Stomach (tissue), 9 donors: ENCODE measurements around the gene IL1B. TPM values are rescaled to one million over a fixed set of nuclear protein-coding genes. Genes with fewer than 3 reads are reported as not detected.

Experiments
- DNase-seq, 2 donors: peaks; one replicate each; pipeline versions ENCODE4 v3.0.0 to v3.0.0-alpha.2; 2013 to 2019
- H3K27ac ChIP-seq, 5 donors: fragments of 200-600 bp in 4 of 5; sonication (generic) in 4 of 5; one replicate each; pipeline ENCODE4 v1.5.1; 2013 to 2019; ENCODE audit warnings: mild to moderate bottlenecking in 1 of 5, moderate library complexity in 1 of 5
- H3K27me3 ChIP-seq, 3 donors: fragments of 200-600 bp; sonication (generic); one replicate each; pipeline ENCODE4 v1.5.1; 2017 to 2019; ENCODE audit warnings: mixed run types in 1 of 3
- H3K36me3 ChIP-seq, 4 donors: fragments of 200-600 bp; sonication (generic); 1 replicate in 3 of 4; 2 replicates in 1 of 4; pipeline ENCODE4 v1.5.1; 2016 to 2019
- H3K4me1 ChIP-seq, 4 donors: fragments of 200-600 bp; sonication (generic); one replicate each; pipeline ENCODE4 v1.5.1; 2016 to 2019
- H3K4me3 ChIP-seq, 4 donors: fragments of 200-600 bp; sonication (generic) in 3 of 4; one replicate each; pipeline ENCODE4 v1.5.1; 2016 to 2019; ENCODE audit warnings: mild to moderate bottlenecking in 1 of 4
- H3K9me3 ChIP-seq, 4 donors: fragments of 200-600 bp; sonication (generic); one replicate each; pipeline ENCODE4 v1.5.1; 2016 to 2019
- EP300 ChIP-seq: sonication (generic); formaldehyde crosslinking; IDR thresholded peaks from one replicate; pipeline ENCODE4 v1.6.1; 2017; ENCODE audit warnings: antibody characterized with exemption
- POLR2A ChIP-seq, 4 donors: fragments of 450-650 bp; IDR thresholded peaks; one replicate each; pipeline ENCODE4 v1.6.1; 2016; ENCODE audit warnings: antibody characterized with exemption in 4 of 4, control low read depth in 2 of 4, mild to moderate bottlenecking in 1 of 4, moderate library complexity in 1 of 4
- POLR2AphosphoS5 ChIP-seq, 3 donors: sonication (generic); formaldehyde crosslinking; IDR thresholded peaks; one replicate each; pipeline ENCODE4 v1.6.1; 2016; ENCODE audit warnings: antibody characterized with exemption in 3 of 3
- WGBS, 5 donors: extraction: QIAGEN DNeasy Blood & Tissue Kit in 3 of 5; methylation state at CpG; one replicate each; pipeline versions ENCODE4 v1.1.5 to v1.1.7; 2013 to 2018; 5-methylcytosine and 5-hydroxymethylcytosine counted together
- intact Hi-C: fragments of 100-400 bp; cut with DNase I; formaldehyde crosslinking; loops from one replicate; pipeline ENCODE4 v1.15.1; 2023; ENCODE audit warnings: low total_unique reads
- polyA plus RNA-seq, 3 donors: library from polyadenylated mRNA; stranded (reverse); fragments of 200-250 nt; gene quantifications; one replicate each; pipeline ENCODE4 v1.2.3, GENCODE V29; 2013
- total RNA-seq, 5 donors: library from RNA; depleted of rRNA; stranded (reverse); fragments of >200 nt; gene quantifications; one replicate each; pipeline versions ENCODE4 v1.1.0 to v1.2.3, GENCODE V29; 2014 to 2016
- TF ChIP-seq, protein P1 (sequence below), 7 experiments: fragments of 450-650 bp in 4 of 7; fragments of 200-600 bp in 3 of 7; sonication (generic) in 3 of 7; IDR thresholded peaks; one replicate each; pipeline ENCODE4 v1.5.1; 2016 to 2019; ENCODE audit warnings: antibody characterized with exemption in 7 of 7, control low read depth in 2 of 7, mild to moderate bottlenecking in 1 of 7
- donor health status: healthy with polysubstance abuse.
- donor health status: Bipolar disorder and iron deficiency.
- donor health status: healthy.

Gene IL1B
- total and polyA plus RNA-seq, 8 donors: 1.2 to 64.9 (median 14.4) TPM

DNA sequence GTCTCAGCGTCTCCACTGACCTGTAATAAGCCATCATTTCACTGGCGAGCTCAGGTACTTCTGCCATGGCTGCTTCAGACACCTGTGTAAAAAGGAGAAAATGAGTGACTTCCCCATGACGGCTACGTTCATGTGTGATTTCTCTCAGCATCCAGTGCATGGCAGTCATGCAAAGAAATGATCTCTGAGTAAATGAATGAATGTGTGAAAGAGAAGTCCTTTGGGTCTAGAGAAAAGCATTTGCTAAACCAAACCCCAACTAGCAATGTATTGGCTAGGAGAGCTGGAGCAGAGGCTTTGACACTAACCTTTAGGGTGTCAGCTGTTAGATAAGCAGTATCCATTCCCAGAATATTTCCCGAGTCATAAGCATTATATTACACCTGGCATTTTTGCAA lies 417 bp downstream of the IL1B start:
- DNase-seq: no peak
- intact Hi-C loops: no loop called here
- Histone ChIP-seq H3K27me3 (peaks cover 0 to 5% (median 0%) of the 10 kb centered on the region in 3 donors), H3K27ac (peak overlapping the region in 1 of 5 donors; percentile 5), H3K36me3 (peaks cover 0 to 7% (median 0%) of the 10 kb centered on the region in 4 donors), H3K4me3 (peak overlapping the region in 2 of 4 donors; percentile 24 to 33), H3K4me1 (peaks cover 0 to 32% (median 4%) of the 10 kb centered on the region in 4 donors), H3K9me3 (no peaks in the 10 kb centered on the region)
- 70 to 83% (median 79%) methylated on average over 5 of the region's 5 CpGs for WGBS, 5 donors
- TF ChIP-seq, protein P1, sequence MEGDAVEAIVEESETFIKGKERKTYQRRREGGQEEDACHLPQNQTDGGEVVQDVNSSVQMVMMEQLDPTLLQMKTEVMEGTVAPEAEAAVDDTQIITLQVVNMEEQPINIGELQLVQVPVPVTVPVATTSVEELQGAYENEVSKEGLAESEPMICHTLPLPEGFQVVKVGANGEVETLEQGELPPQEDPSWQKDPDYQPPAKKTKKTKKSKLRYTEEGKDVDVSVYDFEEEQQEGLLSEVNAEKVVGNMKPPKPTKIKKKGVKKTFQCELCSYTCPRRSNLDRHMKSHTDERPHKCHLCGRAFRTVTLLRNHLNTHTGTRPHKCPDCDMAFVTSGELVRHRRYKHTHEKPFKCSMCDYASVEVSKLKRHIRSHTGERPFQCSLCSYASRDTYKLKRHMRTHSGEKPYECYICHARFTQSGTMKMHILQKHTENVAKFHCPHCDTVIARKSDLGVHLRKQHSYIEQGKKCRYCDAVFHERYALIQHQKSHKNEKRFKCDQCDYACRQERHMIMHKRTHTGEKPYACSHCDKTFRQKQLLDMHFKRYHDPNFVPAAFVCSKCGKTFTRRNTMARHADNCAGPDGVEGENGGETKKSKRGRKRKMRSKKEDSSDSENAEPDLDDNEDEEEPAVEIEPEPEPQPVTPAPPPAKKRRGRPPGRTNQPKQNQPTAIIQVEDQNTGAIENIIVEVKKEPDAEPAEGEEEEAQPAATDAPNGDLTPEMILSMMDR (IDR thresholded peaks at IDR 0.05): no peak
- no peak for TF ChIP-seq POLR2AphosphoS5 (IDR thresholded peaks at IDR 0.05)
- no peak for TF ChIP-seq EP300
- TF ChIP-seq POLR2A (IDR thresholded peaks at IDR 0.05): no peak

DNA sequence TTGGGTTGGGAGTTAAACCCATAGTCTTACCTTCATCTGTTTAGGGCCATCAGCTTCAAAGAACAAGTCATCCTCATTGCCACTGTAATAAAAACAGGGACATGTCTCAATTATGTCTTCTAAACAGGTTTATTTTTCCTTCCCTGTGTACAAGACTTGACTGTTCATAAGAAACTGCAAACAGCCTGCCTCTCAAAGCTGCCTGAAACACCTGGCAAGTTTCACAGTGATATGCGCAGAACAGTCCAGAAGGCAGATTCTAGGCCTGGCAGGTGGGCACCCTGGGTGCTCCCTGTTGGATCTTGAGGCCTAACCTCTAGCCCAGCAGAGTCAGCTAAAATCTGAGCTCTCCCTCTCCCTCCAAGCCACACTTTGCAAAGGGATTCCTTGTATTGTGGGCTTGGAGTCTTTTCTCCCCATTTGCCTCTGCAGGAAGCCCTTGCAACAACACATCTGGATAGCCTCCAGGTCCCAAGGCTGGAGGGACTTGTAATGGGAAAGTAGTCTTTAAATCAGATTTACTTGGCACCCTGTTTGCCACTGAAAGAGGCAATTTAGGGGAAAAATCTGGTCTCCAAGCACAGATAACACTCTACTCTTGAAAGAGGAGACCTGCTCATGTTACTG lies 930 bp downstream of the IL1B start:
- H3K4me3 ChIP-seq: peak overlapping the region in 2 of 4 donors; percentile 24 to 33
- DNase-seq: no peak
- peaks cover 0 to 7% (median under 1%) of the 10 kb centered on the region in 4 donors for H3K36me3 ChIP-seq
- H3K27ac ChIP-seq: no peak overlapping the region
- H3K4me1 ChIP-seq: peaks cover 0 to 31% (median 4%) of the 10 kb centered on the region in 4 donors
- TF ChIP-seq EP300 (no peak), POLR2AphosphoS5 (IDR thresholded peaks at IDR 0.05) (no peak), POLR2A (IDR thresholded peaks at IDR 0.05) (no peak)
- TF ChIP-seq, protein P1 (IDR thresholded peaks at IDR 0.05): no peak
- no peaks in the 10 kb centered on the region for H3K9me3 ChIP-seq
- peaks cover 0 to 5% (median 0%) of the 10 kb centered on the region in 3 donors for H3K27me3 ChIP-seq
- intact Hi-C loops: no loop called here
- WGBS, 5 donors: 80 to 100% (median 96%) methylated on average over 1 of the region's 1 CpG

DNA sequence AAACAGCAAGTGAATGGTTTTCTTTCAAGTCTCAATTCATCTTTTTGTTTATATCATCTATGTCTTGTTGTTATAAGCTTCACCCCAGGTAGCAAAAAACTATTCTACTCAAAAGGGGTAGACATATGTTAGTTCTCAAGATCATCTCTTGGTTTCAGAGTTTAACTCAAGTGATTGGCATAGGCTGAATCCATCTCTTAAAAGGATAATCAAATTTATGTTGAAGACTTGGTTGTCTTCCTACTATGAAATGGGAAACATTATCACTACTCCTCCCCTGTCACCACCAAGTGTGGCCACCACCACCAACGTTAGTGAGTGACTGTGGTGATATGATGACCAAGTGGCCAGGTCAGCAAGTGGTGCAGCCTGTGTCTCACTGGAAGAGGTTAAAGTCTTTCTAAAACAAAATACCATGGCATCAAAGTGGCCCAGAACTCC lies 1.5 kb downstream of the IL1B start:
- DNase-seq: no peak
- no peaks in the 10 kb centered on the region for H3K9me3 ChIP-seq
- 71 to 89% (median 84%) methylated on average over 1 of the region's 1 CpG for WGBS, 5 donors
- peaks cover 0 to 25% (median 4%) of the 10 kb centered on the region in 4 donors for H3K4me1 ChIP-seq
- intact Hi-C loops: no loop called here
- no peak overlapping the region for H3K27ac ChIP-seq
- peak overlapping the region in 2 of 4 donors; percentile 24 to 33 for H3K4me3 ChIP-seq
- peaks cover 0 to 7% (median 3%) of the 10 kb centered on the region in 4 donors for H3K36me3 ChIP-seq
- H3K27me3 ChIP-seq: no peaks in the 10 kb centered on the region
- TF ChIP-seq EP300 (no peak), POLR2A (IDR thresholded peaks at IDR 0.05) (no peak), POLR2AphosphoS5 (IDR thresholded peaks at IDR 0.05) (no peak)
- TF ChIP-seq, protein P1 (IDR thresholded peaks at IDR 0.05): no peak

DNA sequence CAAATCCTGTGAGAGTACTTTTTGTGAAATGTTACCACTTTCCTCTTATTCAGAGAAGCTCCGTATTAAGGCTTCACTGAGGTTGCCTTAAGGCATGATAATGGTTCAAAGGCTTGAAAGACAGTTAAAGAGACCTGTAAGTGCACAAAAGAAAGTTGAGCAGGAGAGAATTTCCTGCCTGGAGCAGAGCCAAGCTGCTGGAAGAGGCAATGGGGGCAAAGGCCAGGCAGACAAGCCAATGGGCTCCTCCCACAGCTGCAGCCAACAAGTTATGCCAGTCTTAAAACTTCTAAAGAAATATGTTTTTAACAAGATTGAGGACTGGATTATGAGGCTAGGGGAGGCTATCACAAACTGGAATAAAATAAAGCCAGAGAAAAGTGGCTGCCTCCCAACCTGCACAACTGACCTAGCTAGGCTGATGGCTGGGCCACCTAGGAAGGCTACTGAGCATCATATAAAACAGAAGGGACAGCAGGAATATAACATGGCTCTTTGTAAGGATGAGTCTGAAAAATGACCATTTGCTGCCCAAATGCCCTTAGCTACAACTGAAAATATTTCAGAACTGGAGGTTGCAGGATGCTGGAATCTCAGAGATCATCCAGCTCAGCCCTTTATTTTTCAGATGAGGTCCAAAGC lies 2.1 kb downstream of the IL1B start:
- DNase-seq: peak; percentile 66 to 86
- 29 to 63% (median 36%) methylated on average over 1 of the region's 1 CpG for WGBS, 5 donors
- Histone ChIP-seq H3K9me3 (no peaks in the 10 kb centered on the region), H3K27me3 (no peaks in the 10 kb centered on the region), H3K27ac (no peak overlapping the region), H3K4me1 (peaks cover 0 to 25% (median 4%) of the 10 kb centered on the region in 4 donors), H3K4me3 (peak overlapping the region in 1 of 4 donors; percentile 18), H3K36me3 (peaks cover 0 to 7% (median 3%) of the 10 kb centered on the region in 4 donors)
- intact Hi-C loops: no loop called here
- TF ChIP-seq, protein P1 (IDR thresholded peaks at IDR 0.05): no peak
- TF ChIP-seq EP300: no peak
- no peak for TF ChIP-seq POLR2AphosphoS5 (IDR thresholded peaks at IDR 0.05)
- no peak for TF ChIP-seq POLR2A (IDR thresholded peaks at IDR 0.05)
